Ramos (cell line): Measurements from ENCODE around the gene MAP3K20.

ENCODE experiments used
- in situ Hi-C: fragments of 300-500 bp; cut with MboI; formaldehyde crosslinking; loops from one replicate; pipeline ENCODE4 v1.14.3; 2022; ENCODE audit warnings: low sequenced_read_pairs; ENCODE audit not compliant: unreplicated experiment

Gene MAP3K20

GRCh38 chr2:173217116-173217840, 141.6 kb downstream of the MAP3K20 start:
- in situ Hi-C loops = loop anchor here (10.0 kb wide), 1 partner anchor 192 kb away; no protein-coding TSS in a partner anchor

GRCh38 chr2:173218326-173219056, 142.8 kb downstream of the MAP3K20 start:
- in situ Hi-C loops = loop anchor here (10.0 kb wide), 1 partner anchor 194 kb away; no protein-coding TSS in a partner anchor

GRCh38 chr2:173221132-173221695, 145.6 kb downstream of the MAP3K20 start:
- in situ Hi-C loops = no loop called here

- in situ Hi-C loops = no loop called here
Measured at GRCh38 chr2:173221937-173222594, 146.4 kb downstream of the MAP3K20 start.

GRCh38 chr2:173223871-173224270, 148.2 kb downstream of the MAP3K20 start:
- in situ Hi-C loops = no loop called here

- in situ Hi-C loops = no loop called here
Measured at GRCh38 chr2:173226899-173227698, 151.5 kb downstream of the MAP3K20 start.

GRCh38 chr2:173229086-173229485, 153.4 kb downstream of the MAP3K20 start:
- in situ Hi-C loops = no loop called here

GRCh38 chr2:173230181-173230580, 154.5 kb downstream of the MAP3K20 start:
- in situ Hi-C loops = no loop called here

- in situ Hi-C loops = no loop called here
Measured at GRCh38 chr2:173231042-173231441, 155.4 kb downstream of the MAP3K20 start.

GRCh38 chr2:173231465-173231864, 155.8 kb downstream of the MAP3K20 start:
- in situ Hi-C loops = no loop called here

GRCh38 chr2:173232956-173233744, 157.5 kb downstream of the MAP3K20 start:
- in situ Hi-C loops = no loop called here

- in situ Hi-C loops = no loop called here
Measured at GRCh38 chr2:173235947-173236803, 160.5 kb downstream of the MAP3K20 start.

GRCh38 chr2:173238385-173238784, 162.7 kb downstream of the MAP3K20 start:
- in situ Hi-C loops = no loop called here

GRCh38 chr2:173238831-173239230, 163.2 kb downstream of the MAP3K20 start:
- in situ Hi-C loops = no loop called here

GRCh38 chr2:173239644-173240043, 164.0 kb downstream of the MAP3K20 start:
- in situ Hi-C loops = no loop called here

- in situ Hi-C loops = no loop called here
Measured at GRCh38 chr2:173240083-173240482, 164.4 kb downstream of the MAP3K20 start.

GRCh38 chr2:173241643-173242042, 166.0 kb downstream of the MAP3K20 start:
- in situ Hi-C loops = no loop called here

GRCh38 chr2:173247156-173247555, 171.5 kb downstream of the MAP3K20 start:
- in situ Hi-C loops = no loop called here
